ENCODE measurements around the gene ZFPM1.

DNA sequence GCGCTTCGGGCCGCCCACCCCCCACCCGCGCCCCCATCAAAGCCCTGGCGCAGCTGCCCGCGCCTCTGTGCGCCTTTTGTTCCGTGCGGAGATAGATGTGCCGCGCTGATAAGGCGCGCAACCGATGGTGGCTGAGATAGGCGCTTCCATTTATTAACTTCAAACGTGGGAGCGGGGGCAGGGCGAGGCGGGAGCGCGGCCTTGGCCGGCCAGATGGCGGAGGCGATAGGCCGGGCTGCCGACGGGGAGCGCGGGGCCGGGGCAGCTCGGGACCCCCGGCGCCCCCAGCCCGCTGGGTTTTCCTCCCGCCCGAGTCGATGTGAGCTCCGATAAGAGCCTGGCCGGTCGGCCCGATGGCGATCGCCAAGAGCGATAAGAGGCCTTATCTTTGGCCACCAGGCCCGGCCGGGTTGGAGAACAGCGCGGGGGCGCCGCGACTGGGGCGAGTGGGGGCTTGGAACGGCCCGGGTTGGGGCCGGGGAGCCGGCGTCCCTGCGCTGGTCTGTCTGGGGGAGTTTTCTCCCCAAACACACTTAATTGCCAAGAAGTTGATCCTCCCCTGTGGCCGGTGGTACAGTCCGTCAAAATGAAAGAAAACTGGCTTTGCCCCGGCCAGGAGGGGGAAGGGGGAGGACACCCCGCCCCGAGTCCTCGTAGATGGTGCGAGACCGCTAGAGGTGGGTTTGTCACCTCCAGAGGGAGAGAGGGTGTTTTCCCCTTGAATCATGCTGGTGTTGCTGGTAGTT lies 2.7 kb downstream of the ZFPM1 start:
- TF ChIP-seq EZH2 (IDR thresholded peaks at IDR 0.05) = no peak
- no peak for TF ChIP-seq JUND (IDR thresholded peaks at IDR 0.05)
- TF ChIP-seq, protein P1, sequence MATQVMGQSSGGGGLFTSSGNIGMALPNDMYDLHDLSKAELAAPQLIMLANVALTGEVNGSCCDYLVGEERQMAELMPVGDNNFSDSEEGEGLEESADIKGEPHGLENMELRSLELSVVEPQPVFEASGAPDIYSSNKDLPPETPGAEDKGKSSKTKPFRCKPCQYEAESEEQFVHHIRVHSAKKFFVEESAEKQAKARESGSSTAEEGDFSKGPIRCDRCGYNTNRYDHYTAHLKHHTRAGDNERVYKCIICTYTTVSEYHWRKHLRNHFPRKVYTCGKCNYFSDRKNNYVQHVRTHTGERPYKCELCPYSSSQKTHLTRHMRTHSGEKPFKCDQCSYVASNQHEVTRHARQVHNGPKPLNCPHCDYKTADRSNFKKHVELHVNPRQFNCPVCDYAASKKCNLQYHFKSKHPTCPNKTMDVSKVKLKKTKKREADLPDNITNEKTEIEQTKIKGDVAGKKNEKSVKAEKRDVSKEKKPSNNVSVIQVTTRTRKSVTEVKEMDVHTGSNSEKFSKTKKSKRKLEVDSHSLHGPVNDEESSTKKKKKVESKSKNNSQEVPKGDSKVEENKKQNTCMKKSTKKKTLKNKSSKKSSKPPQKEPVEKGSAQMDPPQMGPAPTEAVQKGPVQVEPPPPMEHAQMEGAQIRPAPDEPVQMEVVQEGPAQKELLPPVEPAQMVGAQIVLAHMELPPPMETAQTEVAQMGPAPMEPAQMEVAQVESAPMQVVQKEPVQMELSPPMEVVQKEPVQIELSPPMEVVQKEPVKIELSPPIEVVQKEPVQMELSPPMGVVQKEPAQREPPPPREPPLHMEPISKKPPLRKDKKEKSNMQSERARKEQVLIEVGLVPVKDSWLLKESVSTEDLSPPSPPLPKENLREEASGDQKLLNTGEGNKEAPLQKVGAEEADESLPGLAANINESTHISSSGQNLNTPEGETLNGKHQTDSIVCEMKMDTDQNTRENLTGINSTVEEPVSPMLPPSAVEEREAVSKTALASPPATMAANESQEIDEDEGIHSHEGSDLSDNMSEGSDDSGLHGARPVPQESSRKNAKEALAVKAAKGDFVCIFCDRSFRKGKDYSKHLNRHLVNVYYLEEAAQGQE (IDR thresholded peaks at IDR 0.05; ENCODE audit: low read depth) = no peak
- TF ChIP-seq POLR2AphosphoS5 (IDR thresholded peaks at IDR 0.05; ENCODE audit: low read depth, low read length) = peak; percentile 34

All from HCT116 (cell line).